Chondrocyte (in vitro differentiated cells): Measurements from ENCODE around the gene MAGIX. TPM values are rescaled to one million over a fixed set of nuclear protein-coding genes. Genes with fewer than 3 reads are reported as not detected.

Experiments used
- DNase-seq: peaks from one replicate; pipeline ENCODE4 v3.0.0; 2021; ENCODE audit warnings: mixed read lengths, low spot score
- H3K27ac Mint-ChIP-seq: one replicate; pipeline ENCODE4 v1.8.0; 2021; ENCODE audit warnings: mild to moderate bottlenecking, moderate library complexity, mixed read lengths; ENCODE audit not compliant: unreplicated experiment
- H3K27me3 Mint-ChIP-seq: 2 replicates; pipeline ENCODE4 v1.8.0; 2021; ENCODE audit warnings: low read depth, mixed read lengths
- H3K36me3 Mint-ChIP-seq: 2 replicates; pipeline ENCODE4 v1.8.0; 2021; ENCODE audit warnings: low read depth, mixed read lengths
- H3K4me1 Mint-ChIP-seq: 2 replicates; pipeline ENCODE4 v1.8.0; 2021; ENCODE audit warnings: low read depth, mild to moderate bottlenecking, mixed read lengths
- H3K4me3 Mint-ChIP-seq: one replicate; pipeline ENCODE4 v1.8.0; 2021; ENCODE audit warnings: mild to moderate bottlenecking, moderate library complexity, mixed read lengths; ENCODE audit not compliant: unreplicated experiment
- H3K9me3 Mint-ChIP-seq: 2 replicates; pipeline ENCODE4 v1.8.0; 2021; ENCODE audit warnings: low read depth, mixed read lengths
- total RNA-seq: library from RNA; stranded (reverse); gene quantifications from 3 replicates; pipeline ENCODE4 v1.2.1, GENCODE V29; 2021
- TF ChIP-seq, protein P1 (sequence below): fragments of 200-600 bp; sonication (generic); IDR thresholded peaks from 2 replicates; pipeline ENCODE4 v1.5.0; 2021; ENCODE audit warnings: antibody characterized with exemption, mild to moderate bottlenecking, moderate library complexity

The MAGIX gene
- total RNA-seq, 1 donor from 2014 or later, result 1.6 TPM

DNA sequence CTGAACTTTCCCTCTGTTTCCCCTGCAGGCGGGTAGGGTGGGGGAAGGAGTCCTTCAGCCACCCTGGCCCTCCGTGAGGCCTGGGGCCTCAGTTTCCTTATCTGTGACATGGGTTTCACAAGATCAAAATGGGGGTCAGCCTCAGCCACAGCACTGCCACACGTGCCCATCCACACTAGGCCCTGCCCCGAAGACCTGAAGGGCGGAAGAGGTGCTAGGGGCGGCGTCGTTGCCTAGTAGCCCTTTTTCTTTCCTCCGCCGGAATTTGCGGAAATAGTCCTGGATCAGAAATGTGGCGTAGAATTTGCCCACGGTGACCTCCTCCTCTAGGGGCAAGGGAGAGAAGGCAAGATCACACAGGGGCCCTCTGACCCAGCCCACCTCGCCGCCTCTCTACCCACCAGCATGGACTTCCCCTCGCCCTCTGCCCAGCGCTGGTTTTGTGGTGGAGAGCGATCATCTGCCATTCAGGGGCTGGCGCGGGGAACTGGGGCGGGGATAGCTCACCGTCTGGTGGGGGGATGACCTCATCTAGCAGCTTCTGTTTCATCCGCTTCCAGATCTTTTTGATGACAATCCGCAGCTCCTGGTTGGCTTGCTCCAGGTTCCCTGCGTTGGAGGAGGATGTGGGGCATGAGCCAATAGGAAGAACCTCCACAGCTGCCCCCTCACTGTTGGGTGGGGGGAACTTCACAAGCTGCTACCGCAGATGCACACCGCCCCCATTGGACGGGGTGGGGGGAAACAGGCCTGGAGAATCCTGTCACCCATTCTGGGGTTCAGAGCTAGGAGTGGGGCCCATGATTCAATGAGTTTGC is 47.1 kb downstream of the MAGIX start:
- Mint-ChIP-seq H3K9me3 (peaks cover 13% of the 10 kb centered on the region), H3K4me1 (no peaks in the 10 kb centered on the region), H3K36me3 (no peaks in the 10 kb centered on the region), H3K4me3 (no peak overlapping the region), H3K27me3 (no peaks in the 10 kb centered on the region), H3K27ac (no peak overlapping the region)
- TF ChIP-seq, protein P1, sequence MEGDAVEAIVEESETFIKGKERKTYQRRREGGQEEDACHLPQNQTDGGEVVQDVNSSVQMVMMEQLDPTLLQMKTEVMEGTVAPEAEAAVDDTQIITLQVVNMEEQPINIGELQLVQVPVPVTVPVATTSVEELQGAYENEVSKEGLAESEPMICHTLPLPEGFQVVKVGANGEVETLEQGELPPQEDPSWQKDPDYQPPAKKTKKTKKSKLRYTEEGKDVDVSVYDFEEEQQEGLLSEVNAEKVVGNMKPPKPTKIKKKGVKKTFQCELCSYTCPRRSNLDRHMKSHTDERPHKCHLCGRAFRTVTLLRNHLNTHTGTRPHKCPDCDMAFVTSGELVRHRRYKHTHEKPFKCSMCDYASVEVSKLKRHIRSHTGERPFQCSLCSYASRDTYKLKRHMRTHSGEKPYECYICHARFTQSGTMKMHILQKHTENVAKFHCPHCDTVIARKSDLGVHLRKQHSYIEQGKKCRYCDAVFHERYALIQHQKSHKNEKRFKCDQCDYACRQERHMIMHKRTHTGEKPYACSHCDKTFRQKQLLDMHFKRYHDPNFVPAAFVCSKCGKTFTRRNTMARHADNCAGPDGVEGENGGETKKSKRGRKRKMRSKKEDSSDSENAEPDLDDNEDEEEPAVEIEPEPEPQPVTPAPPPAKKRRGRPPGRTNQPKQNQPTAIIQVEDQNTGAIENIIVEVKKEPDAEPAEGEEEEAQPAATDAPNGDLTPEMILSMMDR, result no peak
- peak; percentile 65 for DNase-seq

DNA sequence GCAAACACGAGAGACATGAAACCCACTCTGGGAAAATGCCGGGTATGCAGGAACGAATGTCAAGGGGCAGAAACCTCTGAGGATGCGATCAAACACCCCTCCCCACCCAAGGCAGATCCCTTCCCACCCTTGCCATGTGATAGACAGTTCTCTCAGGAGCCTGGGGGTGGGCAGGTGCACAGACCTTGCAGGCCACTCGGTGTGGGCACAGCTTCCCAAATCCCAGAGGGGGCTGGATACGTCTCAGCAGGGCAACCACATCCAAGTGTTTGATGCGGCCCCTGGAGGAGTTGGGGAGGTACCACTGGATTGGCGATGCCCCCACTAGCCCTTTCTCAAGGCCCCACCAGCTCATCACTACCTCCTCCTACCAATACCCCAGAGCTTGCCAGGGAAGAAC is 47.8 kb downstream of the MAGIX start:
- no peak overlapping the region for H3K4me3 Mint-ChIP-seq
- no peaks in the 10 kb centered on the region for H3K27me3 Mint-ChIP-seq
- H3K36me3 Mint-ChIP-seq, result no peaks in the 10 kb centered on the region
- H3K9me3 Mint-ChIP-seq, result peaks cover 18% of the 10 kb centered on the region
- H3K4me1 Mint-ChIP-seq, result no peaks in the 10 kb centered on the region
- TF ChIP-seq, protein P1, result no peak
- no peak overlapping the region for H3K27ac Mint-ChIP-seq
- peak; percentile 65 for DNase-seq

DNA sequence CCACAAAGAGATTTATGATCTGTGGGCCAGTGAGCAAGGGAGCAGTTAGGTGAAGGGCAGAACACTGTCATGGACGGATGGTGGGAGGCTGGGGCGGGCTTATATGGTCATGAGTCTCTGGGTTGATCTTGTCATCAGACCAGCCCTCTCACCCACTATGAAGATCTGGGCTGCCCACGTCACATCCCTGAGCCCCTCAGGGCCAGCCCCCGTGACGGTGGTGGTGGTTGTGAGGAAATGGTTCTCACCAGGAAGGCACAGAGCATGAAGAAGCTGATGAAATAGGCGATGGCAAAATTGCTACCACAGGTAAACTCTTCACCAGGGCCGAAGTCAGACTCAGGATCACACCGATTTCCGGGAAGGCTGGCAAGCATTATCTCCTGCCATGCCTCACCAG is 48.5 kb downstream of the MAGIX start:
- H3K4me1 Mint-ChIP-seq, result no peaks in the 10 kb centered on the region
- TF ChIP-seq, protein P1, result no peak
- no peak overlapping the region for H3K27ac Mint-ChIP-seq
- H3K36me3 Mint-ChIP-seq, result no peaks in the 10 kb centered on the region
- peak; percentile 57 for DNase-seq
- H3K27me3 Mint-ChIP-seq, result no peaks in the 10 kb centered on the region
- no peak overlapping the region for H3K4me3 Mint-ChIP-seq
- H3K9me3 Mint-ChIP-seq, result peaks cover 18% of the 10 kb centered on the region

DNA sequence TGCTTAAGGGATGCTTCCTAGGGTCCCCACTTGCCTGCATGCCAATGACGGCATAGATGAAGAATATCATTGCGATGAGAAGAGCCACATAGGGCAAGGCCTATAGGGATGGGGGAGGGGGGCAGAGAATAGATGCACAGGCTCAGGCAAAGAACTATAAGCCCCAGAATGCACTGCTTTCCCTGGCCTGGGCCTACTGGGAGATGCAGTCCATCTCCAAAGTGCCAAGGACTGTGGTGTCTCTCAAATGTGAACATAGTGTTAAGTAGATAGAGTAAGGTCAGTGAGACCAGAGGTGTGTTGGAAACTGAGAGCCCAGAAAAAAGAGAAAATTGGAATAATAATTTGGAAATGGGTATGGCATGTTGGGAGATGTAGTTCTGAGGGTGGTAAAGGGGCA is 49.7 kb downstream of the MAGIX start:
- Mint-ChIP-seq H3K9me3 (peaks cover 18% of the 10 kb centered on the region), H3K27ac (no peak overlapping the region), H3K4me1 (no peaks in the 10 kb centered on the region), H3K36me3 (no peaks in the 10 kb centered on the region), H3K27me3 (peaks cover 1% of the 10 kb centered on the region), H3K4me3 (no peak overlapping the region)
- TF ChIP-seq, protein P1, result no peak
- no peak for DNase-seq

DNA sequence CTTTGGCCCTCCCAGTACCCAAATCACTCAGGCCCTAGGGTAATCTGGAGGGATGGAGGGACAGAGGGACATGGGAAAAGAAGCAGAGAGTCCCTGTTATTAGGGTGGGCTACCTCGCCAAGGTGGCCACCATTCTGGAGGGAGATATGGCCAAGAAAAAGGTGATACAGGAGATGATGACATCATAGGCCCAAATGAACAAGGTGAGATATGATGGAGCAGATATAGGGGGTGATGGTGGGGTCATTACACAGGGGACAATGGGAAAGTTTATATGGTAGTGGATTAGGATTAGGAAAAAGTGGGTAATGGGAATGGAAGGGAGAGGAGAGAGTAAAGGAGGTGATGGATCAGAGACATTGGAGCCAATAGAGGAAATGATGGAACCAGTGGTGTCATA is 50.3 kb downstream of the MAGIX start:
- Mint-ChIP-seq H3K9me3 (peaks cover 18% of the 10 kb centered on the region), H3K4me3 (no peak overlapping the region), H3K4me1 (no peaks in the 10 kb centered on the region), H3K27ac (no peak overlapping the region), H3K27me3 (peaks cover 1% of the 10 kb centered on the region), H3K36me3 (no peaks in the 10 kb centered on the region)
- DNase-seq, result no peak
- TF ChIP-seq, protein P1, result no peak
